Stomach (tissue), 4 donors: ENCODE results near the gene NFATC4.

Experiments used
- CTCF ChIP-seq, 7 experiments: fragments of 450-650 bp in 4 of 7; fragments of 200-600 bp in 3 of 7; sonication (generic) in 3 of 7; IDR thresholded peaks; one replicate each; pipeline ENCODE4 v1.5.1; 2016 to 2019; ENCODE audit warnings: antibody characterized with exemption in 7 of 7, control low read depth in 2 of 7, mild to moderate bottlenecking in 1 of 7
- EP300 ChIP-seq: sonication (generic); formaldehyde crosslinking; IDR thresholded peaks from one replicate; pipeline ENCODE4 v1.6.1; 2017; ENCODE audit warnings: antibody characterized with exemption
- POLR2A ChIP-seq, 4 donors: fragments of 450-650 bp; IDR thresholded peaks; one replicate each; pipeline ENCODE4 v1.6.1; 2016; ENCODE audit warnings: antibody characterized with exemption in 4 of 4, control low read depth in 2 of 4, mild to moderate bottlenecking in 1 of 4, moderate library complexity in 1 of 4
- POLR2AphosphoS5 ChIP-seq, 3 donors: sonication (generic); formaldehyde crosslinking; IDR thresholded peaks; one replicate each; pipeline ENCODE4 v1.6.1; 2016; ENCODE audit warnings: antibody characterized with exemption in 3 of 3

GRCh38 chr14:24379907-24380730, 12.1 kb downstream of the NFATC4 start:
- no peak for TF ChIP-seq CTCF (IDR thresholded peaks at IDR 0.05)
- no peak for TF ChIP-seq POLR2A (IDR thresholded peaks at IDR 0.05)
- TF ChIP-seq POLR2AphosphoS5 (IDR thresholded peaks at IDR 0.05), result no peak
- TF ChIP-seq EP300, result no peak
